GM12865 (cell line): ENCODE results near the gene HEMK1.

ENCODE experiments used
- DNase-seq: peaks from one replicate; pipeline ENCODE4 v3.0.0; 2010; ENCODE audit warnings: low read depth
- H3K4me3 ChIP-seq: 2 replicates; pipeline ENCODE4 v1.5.1; 2011; ENCODE audit warnings: mild to moderate bottlenecking, low read depth, low read length, control low read depth
- TF ChIP-seq, protein P1 (sequence below): IDR thresholded peaks from 2 replicates; pipeline ENCODE4 v1.5.1; 2011; ENCODE audit warnings: low read length, control low read depth, low read depth, inconsistent platforms; ENCODE audit not compliant: insufficient read depth; ENCODE audit errors: missing control alignments

The HEMK1 gene

DNA sequence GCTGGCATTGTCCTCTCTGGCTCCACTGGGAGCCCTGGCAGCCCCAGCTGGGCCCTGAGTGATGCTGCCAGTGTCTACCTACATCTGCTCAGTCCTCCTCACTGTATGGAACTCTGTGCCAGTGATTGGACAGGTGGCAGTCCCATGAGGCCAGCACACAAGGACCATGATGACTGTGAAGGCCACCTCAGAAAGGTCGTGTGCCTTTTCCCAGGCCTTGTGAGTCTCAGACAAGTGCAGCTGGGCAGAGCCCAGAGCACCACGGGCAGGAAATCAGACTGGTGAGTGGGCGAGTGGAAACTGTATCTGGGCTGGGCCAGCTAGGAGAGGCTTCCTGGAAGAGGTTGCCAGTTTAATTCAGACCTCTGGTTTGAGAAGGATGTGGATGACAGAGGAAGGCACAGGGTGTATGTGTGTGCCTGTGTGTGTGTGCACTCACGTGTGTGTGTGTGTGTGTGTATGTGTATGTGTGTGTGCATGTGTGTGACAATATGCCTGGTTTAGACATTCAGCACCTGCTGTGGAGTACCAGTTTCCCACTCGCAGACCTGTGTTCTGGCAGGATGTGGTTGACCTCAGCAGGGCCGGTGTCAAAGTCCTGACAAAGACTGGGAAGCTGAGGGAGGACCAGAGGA is 54.6 kb downstream of the HEMK1 start:
- TF ChIP-seq, protein P1, sequence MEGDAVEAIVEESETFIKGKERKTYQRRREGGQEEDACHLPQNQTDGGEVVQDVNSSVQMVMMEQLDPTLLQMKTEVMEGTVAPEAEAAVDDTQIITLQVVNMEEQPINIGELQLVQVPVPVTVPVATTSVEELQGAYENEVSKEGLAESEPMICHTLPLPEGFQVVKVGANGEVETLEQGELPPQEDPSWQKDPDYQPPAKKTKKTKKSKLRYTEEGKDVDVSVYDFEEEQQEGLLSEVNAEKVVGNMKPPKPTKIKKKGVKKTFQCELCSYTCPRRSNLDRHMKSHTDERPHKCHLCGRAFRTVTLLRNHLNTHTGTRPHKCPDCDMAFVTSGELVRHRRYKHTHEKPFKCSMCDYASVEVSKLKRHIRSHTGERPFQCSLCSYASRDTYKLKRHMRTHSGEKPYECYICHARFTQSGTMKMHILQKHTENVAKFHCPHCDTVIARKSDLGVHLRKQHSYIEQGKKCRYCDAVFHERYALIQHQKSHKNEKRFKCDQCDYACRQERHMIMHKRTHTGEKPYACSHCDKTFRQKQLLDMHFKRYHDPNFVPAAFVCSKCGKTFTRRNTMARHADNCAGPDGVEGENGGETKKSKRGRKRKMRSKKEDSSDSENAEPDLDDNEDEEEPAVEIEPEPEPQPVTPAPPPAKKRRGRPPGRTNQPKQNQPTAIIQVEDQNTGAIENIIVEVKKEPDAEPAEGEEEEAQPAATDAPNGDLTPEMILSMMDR = no peak
- peak; percentile 66 for DNase-seq
- no peak overlapping the region for H3K4me3 ChIP-seq

DNA sequence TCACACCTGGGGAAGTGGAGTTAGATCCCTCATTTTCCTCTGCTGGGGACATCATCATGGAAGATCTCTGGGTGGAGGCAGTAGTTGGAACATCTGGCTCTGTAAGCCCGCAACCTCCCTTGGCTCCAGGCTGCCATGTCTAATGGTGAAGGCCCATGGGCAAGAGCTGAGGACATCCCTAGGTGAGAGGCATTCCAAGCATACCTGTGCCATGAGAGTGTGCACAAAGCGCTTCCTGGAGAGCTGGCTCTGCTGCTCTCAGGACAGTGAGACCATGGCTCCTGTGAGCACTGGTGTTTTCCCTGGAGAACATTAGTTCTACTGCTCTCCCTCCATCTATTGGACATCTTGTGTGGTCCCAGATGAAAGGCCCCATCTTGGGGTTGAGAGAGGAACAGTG is 55.3 kb downstream of the HEMK1 start:
- DNase-seq = no peak
- TF ChIP-seq, protein P1 = no peak
- H3K4me3 ChIP-seq = no peak overlapping the region

DNA sequence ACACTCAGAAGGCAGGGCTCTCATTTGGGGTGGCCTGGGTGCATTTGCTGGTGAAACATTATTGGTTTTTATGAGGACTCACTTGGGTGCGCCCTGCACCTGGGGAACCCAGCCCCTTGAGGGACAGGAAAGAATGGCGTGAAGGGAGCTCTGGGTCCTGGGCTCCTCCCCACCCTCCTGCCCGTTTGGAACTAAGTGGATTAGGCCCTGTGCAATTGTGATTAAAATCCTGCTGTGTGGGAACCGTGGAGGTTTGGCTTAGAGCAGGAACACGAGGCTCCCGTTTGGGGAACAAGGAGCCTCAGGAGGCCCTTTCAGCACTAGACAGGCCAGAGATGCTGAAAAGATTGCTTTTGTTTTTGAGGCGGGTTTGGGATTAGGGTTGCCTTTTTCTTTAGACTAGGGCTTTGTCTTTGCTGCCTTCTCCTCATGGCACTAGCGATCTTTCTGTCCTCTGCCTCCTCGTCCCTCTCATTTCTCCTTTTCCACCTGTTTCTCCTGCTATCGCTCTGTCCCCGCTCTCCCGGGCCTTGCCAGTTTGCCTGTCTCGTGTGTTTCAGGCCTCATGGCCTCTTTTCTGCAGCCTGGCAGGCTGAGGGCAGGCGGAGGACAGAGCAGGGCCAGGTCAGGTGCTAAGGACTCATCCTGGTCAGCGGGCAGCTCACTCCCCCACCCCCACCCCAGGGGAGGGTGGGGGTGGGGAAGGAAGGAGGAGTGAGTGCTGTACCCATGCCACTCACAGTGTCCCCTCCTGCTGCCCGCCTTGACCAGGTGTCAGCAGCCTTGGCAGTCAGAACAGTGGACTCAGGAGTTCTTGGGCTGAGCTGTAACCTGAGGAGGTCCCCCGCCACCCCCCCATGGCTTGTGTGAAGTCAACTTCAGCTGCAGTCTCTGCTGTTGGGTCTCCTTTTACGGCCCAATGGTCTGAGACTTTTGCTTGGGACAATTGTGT is 56.2 kb downstream of the HEMK1 start:
- no peak for DNase-seq
- TF ChIP-seq, protein P1 = no peak
- no peak overlapping the region for H3K4me3 ChIP-seq

DNA sequence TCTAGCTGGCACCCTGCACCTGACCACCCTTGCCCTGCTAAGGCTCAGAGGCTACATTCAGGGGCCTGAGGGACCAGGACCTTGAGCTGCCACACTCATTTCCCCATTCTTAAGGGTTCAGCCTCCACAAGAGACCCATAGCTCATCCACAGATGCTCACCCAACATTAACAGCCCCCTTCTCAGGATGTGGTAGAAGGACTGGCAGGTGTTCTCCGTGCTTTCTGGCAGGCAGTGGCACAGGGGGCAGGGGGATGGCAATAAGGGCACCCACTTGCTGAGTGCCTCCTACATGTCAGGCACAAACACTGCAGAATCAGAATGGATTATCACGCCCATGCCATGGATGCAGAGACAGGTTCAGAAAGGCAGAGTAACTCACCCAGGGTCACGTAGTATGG is 57.1 kb downstream of the HEMK1 start:
- no peak overlapping the region for H3K4me3 ChIP-seq
- TF ChIP-seq, protein P1 = no peak
- no peak for DNase-seq

DNA sequence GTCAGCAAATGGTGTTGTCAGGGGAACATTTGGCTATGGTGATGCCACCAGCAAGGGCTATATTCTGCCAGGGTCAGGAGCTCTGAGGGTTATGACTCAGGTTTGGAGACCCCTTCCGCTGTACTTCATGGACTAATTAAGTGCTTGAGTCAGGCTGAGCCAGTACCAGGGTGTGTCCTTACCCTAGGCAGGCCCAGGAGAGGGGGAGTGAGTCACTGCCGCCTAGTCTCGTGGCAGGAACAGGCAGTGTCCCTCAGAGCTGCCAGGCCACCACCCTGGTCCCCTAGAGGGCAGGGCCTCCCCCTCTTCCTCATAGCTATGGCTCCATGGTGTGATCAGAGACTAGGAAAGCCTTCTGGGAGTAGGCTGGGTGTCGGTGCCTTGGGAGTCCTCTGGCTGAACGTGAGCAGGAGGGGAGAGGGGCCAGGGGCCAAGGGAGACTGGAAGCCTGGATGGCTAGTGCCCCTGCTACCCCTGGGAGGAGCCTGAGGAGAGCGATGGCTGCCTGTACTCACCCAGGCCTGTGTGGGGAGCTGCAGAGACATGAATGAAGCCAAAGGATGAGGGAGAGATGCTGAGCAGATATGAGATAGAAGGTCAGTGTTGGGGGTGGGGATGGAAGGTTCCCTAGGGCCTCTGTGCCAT is 58.2 kb downstream of the HEMK1 start:
- no peak overlapping the region for H3K4me3 ChIP-seq
- TF ChIP-seq, protein P1 = peak; percentile 24
- no peak for DNase-seq

DNA sequence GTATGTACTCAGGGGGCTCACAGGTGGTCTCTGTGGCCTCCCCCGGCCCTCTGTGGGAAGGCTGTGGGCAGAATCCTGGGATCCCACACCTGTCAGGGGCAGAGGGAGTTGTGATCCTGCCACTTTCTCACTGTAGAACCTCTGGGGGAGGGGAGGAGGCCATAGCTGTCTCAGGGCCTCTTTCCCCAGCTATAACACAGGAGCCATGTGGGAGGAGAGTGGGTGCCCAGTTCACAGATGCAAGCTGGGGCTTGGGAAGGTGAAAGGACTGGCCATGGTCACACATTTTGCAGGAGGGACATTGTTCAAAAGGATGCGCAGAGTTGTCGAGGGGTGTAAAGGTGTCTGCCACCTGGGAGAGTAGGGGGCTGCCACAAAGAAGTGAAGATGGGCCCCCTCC is 59.3 kb downstream of the HEMK1 start:
- TF ChIP-seq, protein P1 = no peak
- DNase-seq = no peak
- no peak overlapping the region for H3K4me3 ChIP-seq
